WTC11 (cell line): ENCODE data around the gene GABRR1. TPM values are rescaled to one million over a fixed set of nuclear protein-coding genes. Genes with fewer than 3 reads are reported as not detected.

Experiments used
- ATAC-seq: fragments of 200-7000 bp; cut with Tn5 transposase; 2 replicates; pipeline ENCODE4 v1.10.0; 2021; ENCODE audit warnings: mild to moderate bottlenecking, moderate library complexity
- CTCF ChIA-PET: fragments of 300-600 bp; sonication (Branson Sonifier 250); formaldehyde crosslinking; loops from one replicate; lab custom pipeline; 2021; ENCODE audit warnings: antibody characterized with exemption; lab: Charles Lee
- POLR2A ChIA-PET: fragments of 350-600 bp; sonication (Branson Sonifier 250); formaldehyde crosslinking; loops from one replicate; lab custom pipeline; 2021; ENCODE audit warnings: antibody characterized with exemption; lab: Charles Lee
- DNase-seq: peaks from one replicate; pipeline ENCODE4 v3.0.0; 2021; ENCODE audit warnings: low spot score
- H3K27ac Mint-ChIP-seq: 2 replicates; pipeline ENCODE4 v1.8.0; 2021; ENCODE audit warnings: mixed read lengths
- H3K27me3 Mint-ChIP-seq: 2 replicates; pipeline ENCODE4 v1.8.0; 2021; ENCODE audit warnings: low read depth, mild to moderate bottlenecking, moderate library complexity, mixed read lengths
- H3K36me3 Mint-ChIP-seq: 2 replicates; pipeline ENCODE4 v1.8.0; 2021; ENCODE audit warnings: mixed read lengths
- H3K4me1 Mint-ChIP-seq: 2 replicates; pipeline ENCODE4 v1.8.0; 2022; ENCODE audit warnings: mixed read lengths
- H3K4me3 Mint-ChIP-seq: 2 replicates; pipeline ENCODE4 v1.8.0; 2021; ENCODE audit warnings: mild to moderate bottlenecking, moderate library complexity, mixed read lengths
- H3K9me3 Mint-ChIP-seq: 2 replicates; pipeline ENCODE4 v1.8.0; 2021; ENCODE audit warnings: mixed read lengths
- AFF4 ChIP-seq: sonication (generic); formaldehyde crosslinking; IDR thresholded peaks from 2 replicates; pipeline ENCODE4 v1.8.1; 2023; ENCODE audit warnings: mild to moderate bottlenecking, missing genetic modification reagents, borderline replicate concordance
- E2F4 ChIP-seq: sonication (generic); formaldehyde crosslinking; IDR thresholded peaks from 2 replicates; pipeline ENCODE4 v1.8.1; 2022; ENCODE audit warnings: low read depth, mild to moderate bottlenecking, moderate library complexity, missing genetic modification reagents, borderline replicate concordance
- FOXP4 ChIP-seq: sonication (generic); formaldehyde crosslinking; IDR thresholded peaks from 2 replicates; pipeline ENCODE4 v1.8.0; 2022; ENCODE audit warnings: mild to moderate bottlenecking, missing genetic modification reagents
- GRHL2 ChIP-seq: fragments of 250-450 bp; sonication (Bioruptor Pico); IDR thresholded peaks from 2 replicates; pipeline ENCODE4 v1.8.0; 2022; ENCODE audit warnings: mild to moderate bottlenecking, moderate library complexity; ENCODE audit not compliant: insufficient replicate concordance, severe bottlenecking
- JAZF1 ChIP-seq: fragments of 250-450 bp; sonication (Bioruptor Pico); IDR thresholded peaks from 2 replicates; pipeline ENCODE4 v1.9.0; 2021; ENCODE audit warnings: moderate library complexity, mild to moderate bottlenecking, inconsistent platforms
- KAT7 ChIP-seq: sonication (generic); formaldehyde crosslinking; IDR thresholded peaks from 2 replicates; pipeline ENCODE4 v1.8.1; 2023; ENCODE audit warnings: missing genetic modification reagents, mild to moderate bottlenecking, borderline replicate concordance
- NR2C2 ChIP-seq: sonication (generic); formaldehyde crosslinking; IDR thresholded peaks from 2 replicates; pipeline ENCODE4 v1.8.0; 2022; ENCODE audit warnings: mild to moderate bottlenecking, missing genetic modification reagents
- NR3C1 ChIP-seq: sonication (generic); formaldehyde crosslinking; conservative IDR thresholded peaks from 2 replicates; pipeline ENCODE4 v1.8.1; 2023; ENCODE audit warnings: low read depth, mild to moderate bottlenecking, missing genetic modification reagents
- OVOL2 ChIP-seq: fragments of 250-450 bp; sonication (Bioruptor Pico); IDR thresholded peaks from 2 replicates; pipeline ENCODE4 v1.9.0; 2021; ENCODE audit warnings: mild to moderate bottlenecking, borderline replicate concordance
- PRRX2 ChIP-seq: fragments of 250-450 bp; sonication (Bioruptor Pico); IDR thresholded peaks from 2 replicates; pipeline ENCODE4 v1.8.0; 2021; ENCODE audit warnings: mild to moderate bottlenecking
- USF2 ChIP-seq: sonication (generic); formaldehyde crosslinking; IDR thresholded peaks from 2 replicates; pipeline ENCODE4 v1.8.1; 2023; ENCODE audit warnings: mild to moderate bottlenecking, missing genetic modification reagents, moderate library complexity
- ZBTB21 ChIP-seq: sonication (generic); formaldehyde crosslinking; IDR thresholded peaks from 2 replicates; pipeline ENCODE4 v1.8.1; 2023; ENCODE audit warnings: mild to moderate bottlenecking, missing genetic modification reagents, borderline replicate concordance
- ZNF263 ChIP-seq: sonication (generic); formaldehyde crosslinking; IDR thresholded peaks from 2 replicates; pipeline ENCODE4 v1.8.1; 2022; ENCODE audit warnings: low read depth, mild to moderate bottlenecking, moderate library complexity, missing genetic modification reagents
- ZNF425 ChIP-seq: fragments of 250-450 bp; sonication (Bioruptor Pico); conservative IDR thresholded peaks from 2 replicates; pipeline ENCODE4 v1.9.0; 2021; ENCODE audit warnings: mild to moderate bottlenecking
- total RNA-seq: library from RNA; stranded (reverse); gene quantifications from 3 replicates; pipeline ENCODE4 v1.2.3, GENCODE V29; 2021

The GABRR1 gene
- total RNA-seq, 1 experiment from 2014 or later = 0.24 TPM

- TF ChIP-seq KAT7 (CRISPR knock-in tag) = no peak
- TF ChIP-seq ZNF263 (CRISPR knock-in tag) = no peak
- TF ChIP-seq GRHL2 = no peak
- TF ChIP-seq ZNF425 (CRISPR knock-in tag) = no peak
- TF ChIP-seq OVOL2 = no peak
- TF ChIP-seq NR2C2 = no peak
These were observed 33.9 kb downstream of the GABRR1 start (continued) for GRCh38 chr6:89183294-89183693.

GRCh38 chr6:89180971-89181370 is 36.2 kb downstream of the GABRR1 start:
- POLR2A ChIA-PET = no interaction called here
- H3K27ac Mint-ChIP-seq = no peak overlapping the region
- DNase-seq = no peak
- no peak for TF ChIP-seq ZBTB21
- no peak for TF ChIP-seq GRHL2
- no peak for TF ChIP-seq JAZF1 (CRISPR knock-in tag)
- TF ChIP-seq PRRX2 (CRISPR knock-in tag) = no peak
- TF ChIP-seq E2F4 (CRISPR knock-in tag) = no peak
- TF ChIP-seq KAT7 (CRISPR knock-in tag) = no peak
- TF ChIP-seq FOXP4 (CRISPR knock-in tag) = no peak
- TF ChIP-seq USF2 (CRISPR knock-in tag) = no peak
- TF ChIP-seq, all 79 proteins: peak for 0
- no peak overlapping the region for H3K4me3 Mint-ChIP-seq
- no peak for ATAC-seq
- CTCF ChIA-PET = interaction anchor here (1.3 kb wide), 1 partner anchor 131 kb away, joined by 3 read pairs; no protein-coding TSS in a partner anchor
- H3K4me1 Mint-ChIP-seq = no peaks in the 10 kb centered on the region
- H3K9me3 Mint-ChIP-seq = no peaks in the 10 kb centered on the region
- 0 out of 2 replicates have a peak, but pooled peaks cover 2% of the 10 kb centered on the region for H3K27me3 Mint-ChIP-seq
- no peaks in the 10 kb centered on the region for H3K36me3 Mint-ChIP-seq

GRCh38 chr6:89180112-89180511 is 37.0 kb downstream of the GABRR1 start:
- TF ChIP-seq NR3C1 (CRISPR knock-in tag) (no peak), AFF4 (CRISPR knock-in tag) (no peak)
- ChIA-PET CTCF (no interaction called here), POLR2A (no interaction called here)
- Mint-ChIP-seq H3K36me3 (no peaks in the 10 kb centered on the region), H3K27ac (no peak overlapping the region), H3K9me3 (no peaks in the 10 kb centered on the region), H3K27me3 (0 out of 2 replicates have a peak, but pooled peaks cover 2% of the 10 kb centered on the region), H3K4me3 (no peak overlapping the region), H3K4me1 (no peaks in the 10 kb centered on the region)
- DNase-seq (no peak), ATAC-seq (no peak)
